Measurements from ENCODE around the gene TREML2. TPM values are rescaled to one million over a fixed set of nuclear protein-coding genes. Genes with fewer than 3 reads are reported as not detected.

The TREML2 gene
- total RNA-seq, 4 donors from 2014 or later, result 0.09 to 0.10 TPM; not detected in 2

DNA sequence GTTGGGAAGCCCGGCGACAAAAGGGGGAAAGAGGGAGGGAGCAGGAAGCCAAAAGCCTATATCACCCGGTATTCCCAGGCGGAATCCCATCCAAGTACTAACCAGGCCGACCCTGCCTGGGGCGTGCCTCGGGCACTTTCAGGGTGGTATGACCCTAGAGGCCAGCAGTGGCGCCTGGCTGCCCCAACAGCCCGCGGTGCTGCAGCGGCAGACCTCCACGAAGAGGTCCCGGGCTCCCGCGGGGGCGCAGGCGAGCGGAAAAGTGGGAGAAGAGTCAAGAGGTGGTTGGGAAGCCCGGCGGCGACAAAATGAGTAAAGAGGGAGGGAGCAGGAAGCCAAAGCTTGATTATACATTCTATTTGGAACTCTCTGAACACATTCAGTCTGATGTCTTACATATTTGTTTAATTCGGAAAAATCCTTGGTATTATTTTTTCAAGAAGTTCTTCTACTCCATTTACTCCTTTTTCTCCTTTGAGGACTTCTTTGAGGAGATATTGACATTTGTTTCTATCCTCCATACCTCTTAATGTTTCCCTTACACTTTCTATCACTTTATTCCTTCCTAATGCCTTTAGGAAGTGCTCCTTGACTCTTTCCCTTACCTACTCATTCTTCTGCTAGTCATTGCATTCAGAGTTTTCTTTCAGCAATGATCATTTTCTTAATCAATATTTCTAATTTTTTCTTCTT is 38.7 kb upstream of the TREML2 start:
- no peak for TF ChIP-seq CTCF (IDR thresholded peaks at IDR 0.05 in 4 of 5, conservative IDR thresholded peaks at IDR 0.05 in 1 of 5)
- no peak for TF ChIP-seq POLR2A (IDR thresholded peaks at IDR 0.05)
- peaks cover 22 to 38% (median 23%) of the 10 kb centered on the region in 3 donors for H3K27me3 ChIP-seq

DNA sequence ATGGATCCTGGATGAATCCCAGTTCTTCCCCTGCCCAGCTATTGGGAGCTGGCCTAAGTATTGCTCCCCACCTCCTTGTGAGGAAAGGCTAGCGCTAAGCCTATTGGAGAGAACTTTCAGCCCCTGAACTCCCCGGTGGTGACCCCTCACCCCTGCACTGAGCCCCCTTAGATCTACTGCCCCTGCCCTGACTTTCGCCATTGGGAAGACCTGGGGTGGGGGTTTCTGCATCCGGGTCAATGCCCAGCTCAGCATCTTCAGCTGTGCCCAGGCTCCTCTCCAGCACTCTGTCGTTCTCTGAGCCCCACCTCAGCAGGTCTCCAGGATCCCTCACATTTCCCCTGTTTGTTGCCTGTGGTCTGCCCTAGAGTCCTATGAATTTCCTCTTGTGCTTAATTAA is 36.2 kb upstream of the TREML2 start:
- TF ChIP-seq POLR2A (IDR thresholded peaks at IDR 0.05), result no peak
- TF ChIP-seq CTCF (IDR thresholded peaks at IDR 0.05 in 4 of 5, conservative IDR thresholded peaks at IDR 0.05 in 1 of 5), result no peak
- in situ Hi-C loops (cut with MboI; ENCODE audit: low sequenced_read_pairs in 4 of 4), result no loop called here
- H3K9me3 ChIP-seq, result no peaks in the 10 kb centered on the region
- H3K27me3 ChIP-seq, result peaks cover 22 to 38% (median 23%) of the 10 kb centered on the region in 3 donors
- no peaks in the 10 kb centered on the region for H3K36me3 ChIP-seq
- intact Hi-C loops (cut with DNase I; ENCODE audit: low total_unique reads), result no loop called here
- ATAC-seq (no peak), DNase-seq (no peak)
- no peak overlapping the region for H3K4me3 ChIP-seq
- no peak overlapping the region for H3K27ac ChIP-seq
- H3K4me1 ChIP-seq, result no peaks in the 10 kb centered on the region

More for the DNA sequence above, 38.7 kb upstream of the TREML2 start:
- DNase-seq, result no peak
- Histone ChIP-seq H3K36me3 (no peaks in the 10 kb centered on the region), H3K27ac (no peak overlapping the region), H3K9me3 (no peaks in the 10 kb centered on the region), H3K4me1 (no peaks in the 10 kb centered on the region), H3K4me3 (no peak overlapping the region)
- no peak for ATAC-seq
- intact Hi-C loops (cut with DNase I; ENCODE audit: low total_unique reads), result no loop called here
- in situ Hi-C loops (cut with MboI; ENCODE audit: low sequenced_read_pairs in 4 of 4), result no loop called here

GRCh38 chr6:41236276-41236675 is 35.3 kb upstream of the TREML2 start:
- Histone ChIP-seq H3K4me3 (no peak overlapping the region), H3K27me3 (peaks cover 22 to 37% (median 23%) of the 10 kb centered on the region in 3 donors), H3K4me1 (no peaks in the 10 kb centered on the region), H3K27ac (no peak overlapping the region), H3K9me3 (no peaks in the 10 kb centered on the region), H3K36me3 (no peaks in the 10 kb centered on the region)
- TF ChIP-seq CTCF (IDR thresholded peaks at IDR 0.05 in 4 of 5, conservative IDR thresholded peaks at IDR 0.05 in 1 of 5) (no peak), POLR2A (IDR thresholded peaks at IDR 0.05) (no peak)
- ATAC-seq, result no peak
- DNase-seq, result no peak
- intact Hi-C loops (cut with DNase I; ENCODE audit: low total_unique reads) (no loop called here), in situ Hi-C loops (cut with MboI; ENCODE audit: low sequenced_read_pairs in 4 of 4) (no loop called here)

DNA sequence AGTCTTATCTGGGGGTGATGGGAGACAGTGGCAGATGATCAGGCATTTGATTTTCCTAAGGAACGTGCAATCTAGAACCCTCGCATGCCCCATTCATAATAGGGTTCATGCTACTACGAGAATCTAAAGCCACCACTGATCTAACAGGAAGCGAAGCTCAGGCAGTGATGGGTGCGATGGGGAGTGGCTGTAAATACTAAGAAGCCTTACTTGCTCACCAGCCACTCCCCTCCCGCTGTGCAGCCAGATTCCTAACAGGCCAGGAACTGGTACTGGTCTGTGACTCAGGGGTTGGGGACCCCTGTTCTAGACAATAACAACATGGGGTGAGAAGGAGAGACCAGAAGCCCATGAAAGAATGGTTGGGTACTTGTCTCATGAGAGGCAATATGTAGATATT is 31.7 kb upstream of the TREML2 start:
- TF ChIP-seq CTCF (IDR thresholded peaks at IDR 0.05 in 4 of 5, conservative IDR thresholded peaks at IDR 0.05 in 1 of 5) (no peak), POLR2A (IDR thresholded peaks at IDR 0.05) (no peak)
- Histone ChIP-seq H3K36me3 (no peaks in the 10 kb centered on the region), H3K27ac (no peak overlapping the region), H3K9me3 (no peaks in the 10 kb centered on the region), H3K4me3 (no peak overlapping the region), H3K27me3 (peaks cover 0 to 4% (median 1%) of the 10 kb centered on the region in 3 donors), H3K4me1 (no peaks in the 10 kb centered on the region)
- DNase-seq, result no peak
- intact Hi-C loops (cut with DNase I; ENCODE audit: low total_unique reads) (no loop called here), in situ Hi-C loops (cut with MboI; ENCODE audit: low sequenced_read_pairs in 4 of 4) (no loop called here)
- no peak for ATAC-seq

DNA sequence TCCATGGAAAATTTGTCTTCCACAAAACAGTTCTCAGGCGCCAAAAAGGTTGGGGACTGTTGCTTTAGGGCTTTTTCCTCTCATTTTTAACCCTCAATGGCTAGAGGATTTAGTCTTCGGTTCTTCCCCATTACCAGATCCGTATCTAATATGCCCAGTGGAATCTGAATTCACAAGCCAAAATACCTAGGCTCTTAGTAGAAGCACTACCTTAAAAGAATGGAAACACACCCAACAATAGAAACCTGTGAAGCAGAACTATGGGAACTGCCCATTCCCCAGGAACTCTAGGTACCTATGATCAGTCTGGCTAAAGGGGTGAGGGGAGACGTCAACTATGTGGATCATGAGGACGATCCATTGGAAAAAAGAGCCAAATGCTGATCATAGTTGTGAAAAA is 30.3 kb upstream of the TREML2 start:
- ATAC-seq (no peak), DNase-seq (no peak)
- in situ Hi-C loops (cut with MboI; ENCODE audit: low sequenced_read_pairs in 4 of 4) (no loop called here), intact Hi-C loops (cut with DNase I; ENCODE audit: low total_unique reads) (no loop called here)
- no peaks in the 10 kb centered on the region for H3K36me3 ChIP-seq
- H3K4me1 ChIP-seq, result no peaks in the 10 kb centered on the region
- TF ChIP-seq CTCF (IDR thresholded peaks at IDR 0.05 in 4 of 5, conservative IDR thresholded peaks at IDR 0.05 in 1 of 5) (no peak), POLR2A (IDR thresholded peaks at IDR 0.05) (no peak)
- no peak overlapping the region for H3K27ac ChIP-seq
- H3K9me3 ChIP-seq, result no peaks in the 10 kb centered on the region
- no peak overlapping the region for H3K4me3 ChIP-seq
- H3K27me3 ChIP-seq, result no peaks in the 10 kb centered on the region
